ENCODE results near the gene CTR9.

Gene CTR9

DNA sequence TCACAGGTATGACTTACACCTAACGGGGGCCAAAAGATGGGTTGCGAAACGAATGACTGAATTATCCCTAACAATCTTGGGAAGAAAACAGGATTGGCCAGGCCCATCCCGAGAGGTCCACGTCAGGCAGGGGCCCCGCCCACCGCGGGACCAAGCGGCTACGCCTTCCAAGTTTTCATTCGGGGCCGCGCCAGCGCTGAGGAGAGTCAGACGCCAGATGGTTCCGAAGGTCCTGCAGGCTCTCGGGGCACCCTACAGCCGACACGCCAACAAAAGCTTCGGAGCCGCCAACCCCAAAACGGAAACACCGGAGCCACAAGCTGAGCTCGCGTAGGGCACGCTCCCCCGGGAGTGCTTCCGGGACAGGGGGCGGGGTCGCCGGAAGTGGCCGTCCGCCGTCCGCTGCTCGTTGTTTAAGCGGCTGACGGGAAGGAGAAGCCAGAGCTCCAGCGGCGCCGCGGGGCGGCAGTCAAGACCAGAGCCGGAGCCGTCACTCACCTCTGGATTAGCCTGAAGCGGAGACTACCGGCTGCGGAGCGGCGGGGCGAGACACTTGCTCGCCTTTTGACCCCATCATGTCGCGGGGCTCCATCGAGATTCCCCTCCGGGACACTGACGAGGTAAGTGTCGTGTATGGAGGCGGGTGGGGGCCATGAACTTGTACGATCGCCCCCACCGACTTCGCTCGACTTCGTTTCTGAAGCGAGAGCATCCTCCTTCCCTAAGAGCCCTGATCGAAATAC lies at the start of gene CTR9:
Gene CTR9, plus strand, starts transcription at position 409 of the 743 bp plus-strand sequence. Its CDS starts 167 bp downstream, at position 576.
- peak; percentile 98 for DNase-seq

DNA sequence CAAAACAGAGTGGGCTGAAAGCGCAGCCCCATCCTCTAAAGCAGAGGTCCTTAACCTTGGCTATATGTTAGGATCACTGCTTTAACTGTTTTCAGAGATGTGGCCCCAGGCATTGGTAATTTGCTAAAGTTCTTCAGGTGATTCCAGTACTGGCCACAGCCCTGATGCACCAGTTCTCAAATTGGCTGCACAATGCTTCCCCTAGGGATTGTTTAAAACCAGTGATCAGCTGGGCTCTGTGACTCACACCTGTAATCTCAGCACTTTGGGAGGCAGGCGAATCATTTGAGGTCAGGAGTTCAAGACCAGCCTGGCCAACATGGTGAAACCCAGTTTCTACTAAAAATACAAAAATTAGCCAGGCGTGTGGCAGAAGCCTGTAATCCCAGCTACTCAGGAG lies 49.1 kb upstream of the CTR9 start:
- no peak for DNase-seq

DNA sequence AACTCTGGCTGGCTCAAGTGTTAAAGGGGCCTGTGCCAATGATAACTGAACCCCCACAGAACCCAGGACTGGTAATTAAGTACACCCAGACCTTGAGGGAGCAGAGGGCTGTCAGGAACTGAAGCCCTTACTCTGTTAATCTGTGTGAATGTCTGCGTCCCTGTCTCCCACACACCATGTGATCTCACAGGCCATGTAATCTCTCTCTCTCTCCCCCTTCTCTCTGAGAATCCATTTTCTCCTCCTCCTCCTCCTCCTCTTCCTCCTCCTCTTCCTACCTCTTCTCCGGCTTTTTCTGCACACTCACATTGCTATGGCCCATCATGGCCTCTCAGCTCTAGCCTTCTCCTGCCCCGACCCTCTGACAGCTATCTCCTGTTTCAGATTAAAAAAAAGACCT lies 42.9 kb upstream of the CTR9 start:
- DNase-seq, result no peak

DNA sequence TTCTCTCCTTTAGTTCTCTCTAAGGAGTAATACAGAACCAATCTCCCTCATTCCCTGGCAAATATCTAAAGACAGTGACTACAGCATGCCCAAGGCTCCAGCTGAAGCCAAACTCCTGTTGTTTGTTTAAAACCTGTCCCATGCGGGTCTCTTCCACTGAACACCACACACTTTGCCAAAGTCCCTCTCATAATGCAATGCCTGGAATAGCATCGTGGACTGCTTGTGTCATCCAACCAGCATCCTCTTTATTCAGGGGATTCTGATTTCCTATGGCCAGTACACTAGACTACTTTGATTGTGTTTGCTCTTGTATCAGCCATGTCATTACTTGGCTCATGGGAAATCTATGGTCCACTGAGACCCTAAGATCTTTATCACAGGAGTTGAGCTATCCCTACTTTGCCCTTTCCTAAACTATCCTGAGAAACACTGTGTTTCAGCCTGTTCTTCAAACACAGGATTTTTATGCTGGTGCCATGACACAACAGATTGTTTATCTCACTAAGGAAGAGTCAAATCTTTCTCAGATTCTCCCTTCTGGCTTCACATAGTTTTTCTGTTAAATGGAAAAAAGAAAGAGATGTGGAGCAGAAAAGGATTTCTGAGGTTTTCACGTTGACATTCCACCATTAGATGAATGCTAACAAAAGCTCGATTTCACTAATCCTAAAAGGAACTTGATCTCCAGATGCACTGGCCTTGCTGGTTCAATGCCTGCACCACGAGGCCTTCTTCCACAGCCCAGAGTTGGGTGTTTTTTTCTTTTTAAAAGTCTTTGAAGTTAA lies 41.6 kb upstream of the CTR9 start:
- no peak for DNase-seq

DNA sequence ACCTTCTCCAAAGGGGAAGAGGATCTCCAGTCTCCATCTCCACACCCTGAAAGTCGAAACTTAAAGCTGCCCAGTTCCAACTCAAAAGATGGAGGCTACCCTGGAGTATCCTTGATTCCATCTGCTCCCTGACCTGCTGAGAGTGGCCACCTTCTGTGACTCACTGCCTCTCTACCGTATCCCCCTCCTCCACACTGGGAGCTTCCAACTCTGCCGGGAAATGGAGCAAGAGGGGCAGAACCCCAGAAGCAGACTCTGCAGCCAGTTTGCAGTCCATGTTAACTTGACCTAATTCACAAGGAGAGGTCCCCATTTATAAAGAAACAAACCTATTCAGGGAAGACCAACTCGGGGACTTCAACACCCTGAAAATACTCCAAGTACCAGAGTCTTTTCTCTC lies 35.5 kb upstream of the CTR9 start:
- no peak for DNase-seq

DNA sequence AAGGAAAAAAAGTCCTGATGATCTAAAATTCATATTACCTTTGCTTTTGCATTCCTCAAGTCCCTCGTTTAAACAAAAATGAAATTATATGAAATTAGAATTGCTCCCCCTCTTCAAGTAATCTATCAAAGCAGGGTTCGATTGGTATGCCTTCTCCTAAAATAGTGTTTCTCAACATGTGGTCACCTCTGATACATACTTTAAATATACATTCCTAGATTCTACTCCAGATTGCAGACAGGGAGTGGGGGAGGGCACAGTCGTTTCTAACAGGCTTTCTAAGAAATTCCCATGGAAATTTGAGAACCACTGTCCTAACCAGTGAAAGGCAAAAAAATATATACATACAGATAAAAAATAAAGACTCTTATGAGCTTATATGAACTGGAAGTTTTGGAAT lies 34.9 kb upstream of the CTR9 start:
- no peak for DNase-seq

DNA sequence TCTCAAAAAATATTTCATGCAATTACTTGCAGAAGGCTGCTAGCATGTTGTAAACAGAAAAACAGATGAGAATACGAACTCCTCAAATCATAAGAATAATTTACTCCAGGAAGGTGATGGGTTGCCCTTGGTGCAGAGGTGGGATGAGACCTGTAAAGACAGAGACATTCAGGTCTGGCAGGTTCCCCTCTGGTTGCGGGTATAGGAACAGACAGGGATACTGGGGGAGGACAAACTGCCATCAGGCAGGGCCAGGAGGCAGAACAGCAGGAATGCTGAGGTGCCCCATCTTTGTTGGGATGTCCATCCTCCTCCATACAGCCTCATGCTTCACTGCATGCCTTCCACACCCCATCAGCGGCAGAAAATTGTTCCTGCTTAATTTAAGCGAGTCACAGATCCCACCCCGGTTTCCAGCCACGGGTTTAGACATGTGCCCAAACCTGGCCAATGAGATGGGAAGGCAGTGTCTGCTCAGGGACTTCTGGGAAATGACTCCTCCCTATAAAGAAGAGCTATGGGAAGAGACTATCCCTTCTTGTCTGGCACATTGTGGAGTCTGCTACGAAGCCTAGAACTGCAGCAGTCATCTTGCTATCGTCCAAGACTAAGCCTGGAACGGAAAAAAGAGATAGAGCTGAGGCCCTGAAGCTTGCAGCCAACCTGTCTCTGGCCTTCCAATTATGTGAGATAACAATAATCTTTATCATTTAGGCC lies 34.3 kb upstream of the CTR9 start:
- no peak for DNase-seq

DNA sequence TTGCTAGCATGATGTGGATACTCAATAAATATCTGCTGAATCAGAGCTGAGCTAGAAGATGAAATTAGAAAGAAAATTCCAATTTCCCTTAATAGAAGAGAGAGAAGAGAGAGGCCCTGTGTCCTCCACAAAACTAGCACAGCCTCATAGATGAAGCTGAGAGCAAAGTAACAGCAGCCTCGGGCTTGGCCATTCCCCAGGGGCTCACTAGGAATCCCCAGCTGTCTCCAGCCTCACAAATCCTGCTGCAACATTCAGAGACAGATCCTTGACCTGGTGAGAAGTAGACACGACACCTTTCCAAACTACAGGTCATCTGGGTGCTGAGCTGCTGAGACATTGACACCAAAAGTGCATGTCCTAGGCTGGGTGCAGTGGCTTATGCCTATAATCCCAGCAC lies 31.4 kb upstream of the CTR9 start:
- DNase-seq, result no peak

DNA sequence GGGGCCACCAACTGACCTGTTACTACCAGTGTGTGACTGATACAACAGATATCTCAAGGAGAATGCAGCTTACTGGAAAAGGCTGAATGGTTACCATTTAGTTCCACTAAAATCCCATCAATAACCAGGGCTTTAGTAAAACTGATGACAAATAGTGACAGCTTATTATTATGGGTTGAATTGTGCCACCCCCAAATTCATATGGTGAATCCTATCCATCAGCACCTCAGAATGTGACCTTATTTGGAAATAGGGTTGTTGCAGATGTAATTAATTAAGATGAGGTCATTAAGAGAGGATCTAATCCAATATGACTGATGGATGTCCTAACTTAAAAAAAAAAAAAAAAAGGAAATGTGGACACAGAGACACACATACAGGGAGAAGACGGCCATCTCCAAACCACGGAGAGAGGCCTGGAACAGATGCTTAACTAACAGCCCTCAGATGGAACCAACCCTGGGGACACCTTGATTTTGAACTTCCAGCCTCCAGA lies 30.1 kb upstream of the CTR9 start:
- DNase-seq, result no peak

DNA sequence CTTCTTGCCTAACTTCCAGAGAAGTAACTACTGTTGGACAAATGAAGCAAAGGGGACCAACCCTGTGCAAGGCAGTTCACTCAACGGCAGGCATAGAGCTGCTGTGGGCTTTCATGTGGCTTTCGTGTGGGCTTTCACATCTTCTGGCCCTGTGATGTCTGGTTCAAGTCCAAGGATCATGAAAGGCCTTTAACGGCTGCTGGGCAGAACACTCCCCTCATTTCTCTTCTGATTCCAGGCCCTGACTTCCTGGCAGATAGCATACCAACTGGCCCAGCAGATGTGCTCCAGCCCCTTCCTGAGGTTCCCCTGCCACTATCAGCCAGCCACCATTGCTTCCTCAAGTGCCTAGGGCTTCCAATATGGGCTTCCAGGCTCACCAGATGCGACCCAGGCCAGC lies 28.7 kb upstream of the CTR9 start:
- no peak for DNase-seq

DNA sequence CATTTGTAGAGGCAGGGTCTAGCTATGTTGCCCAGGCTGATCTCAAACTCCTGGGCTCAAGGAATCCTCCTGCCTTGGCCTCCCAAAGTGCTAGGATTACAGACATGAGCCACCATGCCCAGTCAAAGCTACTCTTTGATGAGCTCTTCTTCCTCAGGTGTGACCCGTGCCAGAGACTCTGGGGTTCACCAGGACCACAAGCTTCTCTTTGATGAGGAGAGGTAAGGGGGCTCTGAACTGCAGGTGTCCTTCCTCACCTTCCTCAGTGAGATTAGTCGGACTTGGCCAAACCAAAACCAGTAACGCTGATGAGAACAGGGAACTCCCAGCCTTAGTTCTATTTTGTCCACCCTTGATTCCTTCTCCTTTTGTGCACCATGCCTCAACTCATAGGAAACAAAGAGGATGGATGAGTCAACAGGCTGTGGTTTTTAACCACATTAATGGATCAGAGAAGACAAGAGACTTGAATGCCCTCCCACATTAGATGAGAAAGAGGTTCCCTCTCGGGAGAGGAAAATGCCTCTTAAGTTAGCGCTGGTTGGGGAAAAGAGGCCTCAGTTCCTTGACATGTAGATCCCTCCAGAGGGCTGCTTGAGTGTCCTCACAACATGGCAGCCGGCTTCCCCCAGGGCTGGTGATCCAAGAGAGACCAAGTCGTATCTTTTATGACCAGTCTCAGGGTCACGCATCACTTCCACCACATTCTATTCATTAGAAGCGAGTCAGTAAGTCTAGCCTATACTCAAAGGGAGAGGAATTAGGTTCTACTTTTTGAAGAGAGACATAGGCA lies 25.7 kb upstream of the CTR9 start:
- DNase-seq, result no peak

DNA sequence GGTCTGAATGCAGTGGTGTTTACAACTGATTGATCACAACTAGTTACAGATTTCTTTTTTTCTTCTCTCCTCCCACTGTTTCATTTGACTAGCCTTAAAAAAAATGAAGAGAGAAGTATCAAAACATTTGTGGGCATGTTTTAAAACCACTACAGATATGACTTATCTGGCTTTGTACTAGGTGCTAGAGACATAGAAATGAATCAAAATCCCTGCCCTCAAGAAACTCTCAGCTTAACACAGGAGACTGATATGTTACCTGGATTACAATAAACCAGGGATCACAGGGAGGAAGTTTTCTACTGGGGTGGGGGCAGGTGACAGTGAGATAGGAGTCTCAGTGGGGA lies 25.2 kb upstream of the CTR9 start:
- no peak for DNase-seq

DNA sequence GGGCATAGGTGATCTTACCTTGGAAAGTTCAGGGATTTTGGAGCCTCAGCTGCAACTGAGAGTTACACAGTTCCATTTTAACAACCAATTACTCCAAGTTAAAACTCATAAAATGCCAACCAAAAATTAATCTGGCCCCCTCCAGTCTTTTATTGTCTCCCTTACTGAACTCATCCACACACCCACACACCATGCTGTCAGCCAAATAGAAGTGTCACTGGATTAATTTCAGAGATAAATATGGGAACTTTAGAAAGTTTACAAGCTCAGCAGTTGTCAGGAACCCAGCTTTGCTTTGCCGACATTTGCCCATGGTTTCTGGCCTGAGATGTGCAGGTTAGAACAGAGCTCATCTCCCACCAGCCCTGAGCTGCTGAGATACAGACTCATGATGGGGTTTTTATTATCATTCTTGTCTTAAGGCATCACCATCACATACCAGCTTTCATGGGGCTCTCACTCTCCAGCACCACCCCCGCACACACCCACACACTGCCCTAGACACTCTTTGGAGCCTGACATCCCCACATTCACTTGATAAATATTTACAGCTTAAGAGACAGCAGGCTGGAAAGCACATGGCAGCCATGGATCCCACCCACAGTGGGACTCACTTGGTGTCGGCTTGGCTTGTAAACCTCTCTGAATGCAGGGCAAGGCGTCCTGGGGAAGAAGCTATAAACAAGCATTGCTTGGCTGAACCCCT lies 23.7 kb upstream of the CTR9 start:
- peak; percentile 58 for DNase-seq

DNA sequence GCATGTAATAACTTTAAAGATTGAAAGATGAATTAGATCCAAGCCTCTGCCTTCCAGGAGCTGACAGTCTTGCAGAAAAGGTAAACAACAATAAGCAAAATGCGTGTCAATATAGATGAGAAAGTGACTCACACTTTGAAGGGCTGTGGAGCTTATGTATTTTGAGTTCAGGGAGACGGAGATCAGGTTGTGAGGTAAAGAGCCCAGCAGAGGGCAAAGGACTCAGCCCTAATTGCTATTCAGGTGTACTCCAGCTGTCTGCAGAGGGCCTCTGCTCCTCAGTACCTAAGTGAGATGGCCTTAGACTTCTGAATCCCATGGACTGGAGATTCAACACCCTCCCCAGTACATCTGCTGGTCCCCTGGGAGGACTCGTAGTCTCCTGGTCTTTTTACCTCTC lies 22.9 kb upstream of the CTR9 start:
- DNase-seq, result no peak

DNA sequence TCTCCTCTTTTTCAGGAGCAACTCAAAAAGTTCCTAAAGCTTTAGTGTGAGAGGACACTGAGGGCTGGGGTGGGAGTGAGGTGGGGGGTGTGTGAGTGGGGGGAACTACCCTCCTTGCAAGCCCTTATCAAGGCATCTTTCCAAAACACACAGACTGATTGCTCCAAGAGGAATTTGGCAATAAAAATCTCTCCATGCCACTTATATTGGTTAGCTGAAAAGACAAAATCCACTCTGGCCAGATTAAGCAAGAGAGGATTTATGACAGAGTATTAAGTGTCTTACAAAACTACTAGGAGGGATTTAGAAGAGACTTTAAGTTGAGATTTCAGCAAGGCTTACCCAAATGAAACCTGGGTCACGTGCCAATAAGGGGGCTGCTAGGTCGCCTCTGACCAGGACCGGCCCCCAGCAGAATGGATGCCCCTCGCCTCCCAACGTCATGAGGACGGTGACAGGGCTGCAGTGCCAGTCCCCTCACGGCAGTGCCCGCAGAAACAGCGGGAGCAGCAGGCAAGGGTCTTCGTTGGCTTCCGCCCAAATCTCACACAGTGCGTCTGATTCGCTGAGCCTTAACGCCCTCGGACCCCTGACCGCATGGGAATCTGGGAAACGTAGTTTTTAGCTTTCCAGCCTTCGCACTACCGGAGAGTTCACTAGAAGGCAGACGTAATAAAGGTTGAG lies 22.1 kb upstream of the CTR9 start:
- peak; percentile 63 for DNase-seq

DNA sequence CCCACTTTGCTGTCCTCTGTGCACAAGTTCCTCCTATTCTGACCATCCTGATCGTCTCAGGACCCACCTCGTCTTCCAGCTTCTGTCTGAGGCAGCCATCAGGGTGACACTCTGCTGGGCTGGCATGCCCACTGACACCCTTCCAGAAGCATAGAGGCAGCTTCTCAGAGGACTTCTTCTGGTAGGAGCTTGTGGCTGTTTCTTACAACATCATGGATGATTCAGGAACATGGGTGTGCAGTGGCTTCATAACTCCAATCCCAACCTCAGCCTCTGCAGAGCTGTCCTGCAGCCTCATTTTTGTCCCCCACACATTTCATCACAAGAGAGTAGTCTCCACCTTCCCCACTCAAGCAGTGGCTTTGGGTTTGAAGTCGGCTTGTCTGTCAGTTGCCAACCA lies 20.9 kb upstream of the CTR9 start:
- DNase-seq, result peak; percentile 36

DNA sequence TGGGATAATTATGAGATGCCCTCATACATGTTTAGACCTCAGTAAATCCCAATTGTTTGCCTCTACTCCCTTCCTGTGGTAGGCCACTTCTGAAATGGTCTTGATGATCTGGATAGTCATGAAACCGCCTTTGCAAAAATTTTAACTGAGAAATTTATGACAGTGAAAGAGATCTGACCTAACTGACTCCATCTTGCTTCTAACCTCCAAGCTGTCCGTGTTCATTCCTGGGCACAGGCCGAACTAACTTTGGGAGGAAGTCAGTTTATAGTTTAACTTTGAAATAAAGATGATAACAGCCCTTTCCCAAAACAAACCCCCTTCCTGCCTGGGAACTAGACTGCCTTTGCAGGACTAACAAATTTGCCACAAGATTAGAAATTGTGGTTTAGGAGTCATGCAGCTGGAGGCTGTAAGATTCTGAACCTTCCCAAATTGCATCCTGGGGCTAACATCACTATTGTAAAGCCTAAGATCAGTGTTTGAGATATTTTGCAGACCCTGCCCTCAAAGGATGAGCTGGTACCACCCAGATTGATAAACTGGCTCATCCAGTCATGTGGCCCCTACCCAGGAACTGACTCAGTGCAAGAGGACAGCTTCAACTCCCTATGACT lies 19.9 kb upstream of the CTR9 start:
- DNase-seq, result peak; percentile 44

DNA sequence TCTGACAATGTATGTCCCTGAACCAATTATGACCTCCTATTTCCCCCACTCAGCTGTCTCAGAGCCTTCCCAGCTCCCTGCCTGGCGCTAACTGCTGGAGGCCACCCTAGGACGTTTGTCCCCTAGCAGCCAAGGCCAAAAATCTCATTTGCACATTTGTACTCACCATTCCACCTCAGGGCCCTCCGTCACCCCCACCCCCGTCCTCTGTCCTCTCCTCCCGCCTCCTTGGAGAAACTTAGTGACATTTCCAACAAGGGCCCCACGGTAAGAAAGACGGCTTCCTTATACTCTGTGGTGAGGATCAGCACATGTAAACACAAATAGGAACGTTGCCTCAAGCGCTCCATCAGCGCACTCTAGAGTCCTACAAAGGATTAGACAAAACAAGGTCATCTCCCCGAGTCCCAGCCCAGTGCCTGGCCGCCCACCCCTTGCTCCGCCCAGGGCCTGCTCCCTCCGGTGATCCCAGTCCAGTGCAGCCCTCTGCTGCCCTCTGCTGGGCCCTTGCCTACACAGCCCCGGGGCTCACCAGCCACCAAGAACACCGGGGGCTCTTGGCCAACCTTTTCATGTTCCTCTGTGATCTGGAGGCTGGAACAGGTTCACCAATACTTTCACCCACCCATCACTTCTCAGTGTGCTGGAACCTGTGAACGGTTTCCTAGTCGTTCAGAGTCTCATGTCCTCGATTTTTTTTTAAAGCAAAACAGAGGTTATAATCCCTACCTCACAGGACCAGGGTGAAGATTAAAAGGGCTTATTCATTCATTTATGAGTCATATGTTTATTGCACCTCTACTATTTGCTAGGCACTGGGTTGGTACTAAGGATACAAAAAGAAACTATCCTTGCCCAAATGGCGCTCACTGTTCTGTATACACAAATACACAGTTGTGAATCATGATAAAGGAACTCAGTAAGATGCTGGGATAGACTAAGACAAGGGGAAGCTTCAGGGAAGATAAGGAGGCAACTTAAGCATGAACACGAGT lies 15.3 kb upstream of the CTR9 start:
- peak; percentile 98 for DNase-seq

DNA sequence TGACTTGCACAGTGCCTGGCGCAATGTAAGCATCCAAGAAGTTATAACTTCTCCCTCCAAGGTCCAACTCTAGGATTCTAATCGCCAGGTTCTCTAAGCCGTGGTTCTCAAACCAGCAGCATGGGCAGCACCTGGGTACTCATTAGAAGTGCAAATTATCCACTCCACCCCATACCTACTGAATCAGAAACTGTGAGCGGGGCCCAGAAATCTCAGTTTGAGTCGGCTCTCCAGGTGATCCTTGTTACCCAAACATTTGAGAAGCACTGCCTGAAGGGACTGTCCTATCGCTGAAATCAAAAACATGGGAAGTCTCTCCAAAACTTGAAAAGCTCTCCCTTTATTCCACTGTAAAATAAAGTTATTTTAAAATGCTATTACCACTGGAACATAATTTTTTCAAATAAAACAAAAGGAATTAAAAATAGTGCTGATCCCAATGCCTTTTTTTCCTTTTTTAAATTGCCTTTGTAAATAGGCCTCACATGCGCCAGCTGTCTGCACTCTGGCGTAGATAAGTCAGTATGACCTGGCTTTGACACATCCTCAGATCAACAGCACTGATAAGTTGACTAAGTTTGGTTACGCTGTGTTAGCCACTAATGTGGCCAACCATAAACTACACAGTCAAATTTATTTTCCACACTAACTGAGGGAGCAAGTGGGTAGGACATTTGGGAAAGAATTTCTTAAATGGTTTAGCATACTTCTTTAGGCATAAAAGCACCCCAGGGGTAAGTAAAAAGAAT lies 8.4 kb upstream of the CTR9 start:
- no peak for DNase-seq
